ENCODE measurements around the gene KCP. TPM values are rescaled to one million over a fixed set of nuclear protein-coding genes. Genes with fewer than 3 reads are reported as not detected.

KCP gene
- total RNA-seq, 2 experiments from 2014 or later: 1.4 to 2.3 TPM

DNA sequence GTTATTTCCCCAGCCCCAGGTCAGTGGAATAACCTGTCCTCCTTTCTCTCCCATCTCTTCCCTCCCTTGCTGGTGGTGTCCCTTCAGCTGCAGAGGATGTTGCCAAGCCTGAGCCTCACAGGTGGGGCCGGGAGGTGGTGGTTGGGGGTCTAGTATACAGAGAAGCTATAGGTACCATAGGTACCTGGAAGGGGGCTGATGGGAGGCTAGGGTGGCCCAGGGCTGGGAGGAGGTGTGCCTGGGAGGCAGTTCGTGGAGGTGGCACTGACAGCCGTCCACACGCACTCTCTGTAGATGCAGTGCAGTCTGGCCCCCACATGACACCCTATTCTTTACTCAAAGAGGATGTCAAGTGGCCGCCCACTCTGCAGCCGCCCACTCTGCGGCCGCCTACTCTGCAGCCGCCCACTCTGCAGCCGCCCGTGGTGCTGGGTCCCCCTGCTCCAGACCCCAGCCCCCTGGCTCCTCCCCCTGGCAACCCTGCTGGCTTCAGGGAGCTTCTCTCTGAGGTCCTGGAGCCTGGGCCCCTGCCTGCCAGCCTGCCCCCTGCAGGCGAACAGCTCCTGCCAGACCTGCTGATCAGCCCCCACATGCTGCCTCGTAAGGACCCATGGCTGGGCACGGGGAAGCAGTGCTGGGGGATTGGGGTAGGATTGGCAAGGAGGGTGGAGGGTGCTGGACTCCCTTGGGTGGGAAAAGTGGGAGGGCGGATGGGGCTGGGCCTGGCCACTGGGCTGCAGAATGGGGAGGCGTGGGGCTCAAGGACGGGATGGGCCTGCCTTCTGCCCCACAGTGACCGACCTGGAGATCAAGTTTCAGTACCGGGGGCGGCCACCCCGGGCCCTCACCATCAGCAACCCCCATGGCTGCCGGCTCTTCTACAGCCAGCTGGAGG is 36.7 kb upstream of the KCP start:
- H4K20me1 ChIP-seq (ENCODE audit: insufficient read depth, low read length): no peaks in the 10 kb centered on the region
- H3K4me1 ChIP-seq (ENCODE audit: insufficient read depth, low read length, poor library complexity, severe bottlenecking): no peaks in the 10 kb centered on the region
- POLR2A ChIA-PET: interaction anchor here (0.5 to 1.0 kb wide), 2 partner anchors 60 to 1007 kb away, joined by 3 read pairs; no protein-coding TSS in a partner anchor
- H3K36me3 ChIP-seq (ENCODE audit: insufficient read depth, low read length): peaks cover 27% of the 10 kb centered on the region
- intact Hi-C loops (cut with micrococcal nuclease; ENCODE audit: unreplicated experiment): no loop called here
- no peaks in the 10 kb centered on the region for H3K79me2 ChIP-seq (ENCODE audit: insufficient read depth, low read depth, low read length)
- CTCF ChIA-PET (ENCODE audit: unreplicated experiment): no interaction called here
- no peak overlapping the region for H2AFZ ChIP-seq (ENCODE audit: low read length)
- no peak overlapping the region for H3K4me3 ChIP-seq (ENCODE audit: low read depth, low read length, poor library complexity, severe bottlenecking)
- no peak for DNase-seq (ENCODE audit: low spot score)
- no TSS peak for BruUV-seq (replicated peaks)
- no peaks in the 10 kb centered on the region for H3K9me2 ChIP-seq (ENCODE audit: insufficient read depth, low read length)
- no peaks in the 10 kb centered on the region for H3K9me3 ChIP-seq (ENCODE audit: low read length)
- no peak overlapping the region for H3K27ac ChIP-seq (ENCODE audit: low read depth, low read length, poor library complexity, severe bottlenecking)
- TF ChIP-seq EZH2phosphoT487 (IDR thresholded peaks at IDR 0.05; ENCODE audit: borderline replicate concordance, low read depth, low read length) (no peak), CTCF (conservative IDR thresholded peaks at IDR 0.05; ENCODE audit: low read length) (peak; percentile 60)
- no peak overlapping the region for H3K4me2 ChIP-seq (ENCODE audit: low read length)

GRCh38 chr7:128945668-128946366 is 35.3 kb upstream of the KCP start:
- H2AFZ ChIP-seq (ENCODE audit: low read length): no peak overlapping the region
- H3K4me1 ChIP-seq (ENCODE audit: insufficient read depth, low read length, poor library complexity, severe bottlenecking): peaks cover 9% of the 10 kb centered on the region
- peaks cover 14% of the 10 kb centered on the region for H3K36me3 ChIP-seq (ENCODE audit: insufficient read depth, low read length)
- POLR2A ChIA-PET: interaction anchor here (0.6 kb wide), 1 partner anchor 1346 kb away, joined by 3 read pairs; no protein-coding TSS in a partner anchor
- H3K27ac ChIP-seq (ENCODE audit: low read depth, low read length, poor library complexity, severe bottlenecking): no peak overlapping the region
- H3K79me2 ChIP-seq (ENCODE audit: insufficient read depth, low read depth, low read length): no peaks in the 10 kb centered on the region
- H4K20me1 ChIP-seq (ENCODE audit: insufficient read depth, low read length): no peaks in the 10 kb centered on the region
- intact Hi-C loops (cut with micrococcal nuclease; ENCODE audit: unreplicated experiment): no loop called here
- no peak for DNase-seq (ENCODE audit: low spot score)
- H3K4me3 ChIP-seq (ENCODE audit: low read depth, low read length, poor library complexity, severe bottlenecking): no peak overlapping the region
- BruUV-seq (replicated peaks): no TSS peak
- H3K9me3 ChIP-seq (ENCODE audit: low read length): no peaks in the 10 kb centered on the region
- TF ChIP-seq CTCF (conservative IDR thresholded peaks at IDR 0.05; ENCODE audit: low read length) (no peak), EZH2phosphoT487 (IDR thresholded peaks at IDR 0.05; ENCODE audit: borderline replicate concordance, low read depth, low read length) (no peak)
- no peak overlapping the region for H3K4me2 ChIP-seq (ENCODE audit: low read length)
- H3K9me2 ChIP-seq (ENCODE audit: insufficient read depth, low read length): no peaks in the 10 kb centered on the region
- CTCF ChIA-PET (ENCODE audit: unreplicated experiment): no interaction called here
